K562 (cell line): Measurements from ENCODE around the gene DGKA. TPM values are rescaled to one million over a fixed set of nuclear protein-coding genes. Genes with fewer than 3 reads are reported as not detected.

Experiments used
- ATAC-seq: fragments of 200-7000 bp; cut with Tn5 transposase; 3 replicates; pipeline ENCODE4 v1.9.1; 2020; ENCODE audit warnings: moderate library complexity
- BruUV-seq: library from RNA; stranded (reverse); fragments of 400-500 nt; replicated peaks from 2 replicates; lab custom pipeline; 2021; lab: Mats Ljungman, UMichigan
- CTCF ChIA-PET: fragments of 300-600 bp; formaldehyde crosslinking; extraction: SDS; loops from one replicate; lab custom pipeline; 2021; ENCODE audit warnings: low intra/inter-chr PET ratio; lab: Yijun Ruan, JAX
- POLR2A ChIA-PET: fragments of 300-600, 350-650 bp; sonication (Branson Sonifier 250); formaldehyde crosslinking; extraction: SDS; loops from one replicate; lab custom pipeline; 2021; ENCODE audit warnings: antibody characterized with exemption, inconsistent platforms; lab: Yijun Ruan, JAX
- DNase-seq, 4 experiments: peaks; one replicate each; pipeline versions ENCODE4 v3.0.0 to v3.0.0-alpha.2; 2011 to 2018; ENCODE audit warnings: low spot score in 3 of 4, mixed read lengths in 3 of 4; ENCODE audit errors: extremely low read depth in 1 of 4
- FAIRE-seq: peaks from 2 replicates; lab custom pipeline; 2011; peaks lifted over from hg19 to GRCh38; lab: Jason Lieb, UNC
- H2AFZ ChIP-seq: 2 replicates; pipeline ENCODE4 v1.6.0; 2011; ENCODE audit warnings: low read depth, low read length, control low read depth, inconsistent platforms
- H3K27ac ChIP-seq: fragments of 200-600 bp; 3 replicates; pipeline ENCODE4 v1.8.0; 2011; ENCODE audit warnings: low read depth, mild to moderate bottlenecking, control low read depth, inconsistent platforms, low read length, moderate library complexity, mixed read lengths; ENCODE audit errors: extremely low read depth
- H3K27me3 ChIP-seq, 2 experiments: fragments of 300-600 bp in 1 of 2; 2 replicates in 1 of 2; 3 replicates in 1 of 2; pipeline versions ENCODE4 v1.6.0 to v1.8.0; 2011; ENCODE audit warnings: inconsistent platforms in 2 of 2, low read length in 2 of 2, mild to moderate bottlenecking in 1 of 2, mixed read lengths in 1 of 2, moderate library complexity in 1 of 2; ENCODE audit not compliant: control insufficient read depth in 2 of 2, insufficient read depth in 2 of 2
- H3K36me3 ChIP-seq: fragments of 300-600 bp; 3 replicates; pipeline ENCODE4 v1.8.0; 2011; ENCODE audit warnings: mild to moderate bottlenecking, low read length, inconsistent platforms; ENCODE audit not compliant: control insufficient read depth, insufficient read depth
- H3K4me1 ChIP-seq, 2 experiments: fragments of 200-600 bp in 1 of 2; replicated peaks in 1 of 2; 2 replicates in 1 of 2; 3 replicates in 1 of 2; pipeline versions ENCODE4 v1.5.1 to v1.8.0; 2011; ENCODE audit warnings: inconsistent platforms in 2 of 2, low read length in 2 of 2, mild to moderate bottlenecking in 1 of 2, mixed read lengths in 1 of 2, moderate library complexity in 1 of 2; ENCODE audit not compliant: control insufficient read depth in 2 of 2, insufficient read depth in 2 of 2
- H3K4me2 ChIP-seq: 2 replicates; pipeline ENCODE4 v1.6.1; 2011; ENCODE audit warnings: low read length, control low read depth, inconsistent platforms, mixed read lengths; ENCODE audit not compliant: insufficient read depth
- H3K4me3 ChIP-seq: fragments of 200-600 bp; sonication (generic), shearing (Covaris generic); 2 replicates; pipeline ENCODE4 v1.5.1; 2016; ENCODE audit warnings: control low read depth, inconsistent platforms
- H3K79me2 ChIP-seq: fragments of 200-600 bp; 3 replicates; pipeline ENCODE4 v1.8.0; 2011; ENCODE audit warnings: low read length, inconsistent platforms; ENCODE audit not compliant: control insufficient read depth, insufficient read depth
- H3K9ac ChIP-seq, 2 experiments: 2 replicates each; pipeline versions ENCODE4 v1.6.0 to v1.6.1; 2011; ENCODE audit warnings: low read depth in 2 of 2, low read length in 2 of 2, control low read depth in 1 of 2, inconsistent platforms in 1 of 2, mild to moderate bottlenecking in 1 of 2, mixed read lengths in 1 of 2; ENCODE audit not compliant: insufficient read depth in 1 of 2
- H3K9me1 ChIP-seq: one replicate; pipeline ENCODE4 v1.6.0; 2011; ENCODE audit warnings: inconsistent platforms, mild to moderate bottlenecking, low read length, moderate library complexity; ENCODE audit not compliant: control insufficient read depth, insufficient read depth
- H3K9me3 ChIP-seq: replicated peaks from 2 replicates; pipeline ENCODE4 v1.5.1; 2011; ENCODE audit warnings: low read depth, low read length, inconsistent platforms; ENCODE audit not compliant: control insufficient read depth, insufficient read depth
- H4K20me1 ChIP-seq: replicated peaks from 2 replicates; pipeline ENCODE4 v1.6.1; 2011; ENCODE audit warnings: low read length, inconsistent platforms, mixed read lengths; ENCODE audit not compliant: control insufficient read depth, insufficient read depth
- ARID1B ChIP-seq: fragments of 450-650 bp; IDR thresholded peaks from 2 replicates; pipeline ENCODE4 v1.6.1; 2016; ENCODE audit warnings: antibody characterized with exemption, mild to moderate bottlenecking, inconsistent platforms
- CBFA2T2 ChIP-seq: fragments of 450-650 bp; conservative IDR thresholded peaks from 2 replicates; pipeline ENCODE4 v1.6.1; 2017; ENCODE audit warnings: mild to moderate bottlenecking
- CEBPG ChIP-seq, 3 experiments: fragments of 200-800 bp in 1 of 3; sonication (Bioruptor generic) in 1 of 3; sonication (generic) in 1 of 3; formaldehyde crosslinking in 1 of 3; IDR thresholded peaks in 2 of 3; conservative IDR thresholded peaks in 1 of 3; 2 replicates each; pipeline versions ENCODE4 v1.6.1 to v1.8.0; 2016 to 2022; ENCODE audit warnings: missing compliant biosample characterization in 2 of 3, missing genetic modification characterization in 2 of 3, mild to moderate bottlenecking in 1 of 3, missing genetic modification reagents in 1 of 3
- KDM1A ChIP-seq, 2 experiments: fragments of 450-650 bp; IDR thresholded peaks; 2 replicates each; pipeline ENCODE4 v1.6.1; 2016; ENCODE audit warnings: mild to moderate bottlenecking in 2 of 2
- MEIS2 ChIP-seq: fragments of 450-650 bp; IDR thresholded peaks from 2 replicates; pipeline ENCODE4 v1.6.1; 2014; ENCODE audit warnings: mild to moderate bottlenecking; ENCODE audit not compliant: partially characterized antibody
- POU5F1 ChIP-seq: fragments of 150-350 bp; IDR thresholded peaks from 2 replicates; pipeline ENCODE4 v1.6.1; 2014; ENCODE audit warnings: borderline replicate concordance, low read length, low read depth, mild to moderate bottlenecking; ENCODE audit not compliant: partially characterized antibody
- SMARCC2 ChIP-seq: fragments of 450-650 bp; IDR thresholded peaks from 2 replicates; pipeline ENCODE4 v1.6.1; 2017; ENCODE audit warnings: antibody characterized with exemption, moderate library complexity, mild to moderate bottlenecking, low read depth
- STAT5A ChIP-seq: IDR thresholded peaks from 2 replicates; pipeline ENCODE4 v1.6.1; 2012; ENCODE audit warnings: low read length, inconsistent platforms, borderline replicate concordance
- TAL1 ChIP-seq: fragments of 450-650 bp; IDR thresholded peaks from 2 replicates; pipeline ENCODE4 v1.6.1; 2016; ENCODE audit warnings: mild to moderate bottlenecking
- TCF3 ChIP-seq: sonication (generic); formaldehyde crosslinking; IDR thresholded peaks from 2 replicates; pipeline ENCODE4 v1.4.0; 2020; ENCODE audit warnings: mild to moderate bottlenecking, missing genetic modification reagents
- TEAD4 ChIP-seq, 2 experiments: sonication (generic) in 1 of 2; formaldehyde crosslinking in 1 of 2; IDR thresholded peaks; 2 replicates each; pipeline versions ENCODE4 v1.6.1 to v1.8.0; 2012 to 2022; ENCODE audit warnings: borderline replicate concordance in 1 of 2, inconsistent platforms in 1 of 2, low read length in 1 of 2, mild to moderate bottlenecking in 1 of 2, missing genetic modification reagents in 1 of 2
- ZNF551 ChIP-seq: fragments of 250-450 bp; sonication (Bioruptor Pico); IDR thresholded peaks from 2 replicates; pipeline ENCODE4 v1.5.0; 2021; ENCODE audit warnings: mild to moderate bottlenecking, moderate library complexity
- WGBS: fragments of 100-300 bp; shearing (Covaris generic); methylation state at CpG from one replicate; pipeline ENCODE4 v1.1.6; 2016; ENCODE audit warnings: low coverage, mixed read lengths; ENCODE audit not compliant: insufficient coverage; ENCODE audit errors: missing lambda C conversion rate; 5-methylcytosine and 5-hydroxymethylcytosine counted together
- in situ Hi-C: fragments of 300-500 bp; cut with MboI; formaldehyde crosslinking; loops from 4 replicates; pipeline ENCODE4 v1.15.0; 2018; ENCODE audit warnings: inconsistent platforms, mixed read lengths
- intact Hi-C: fragments of 100-400 bp; cut with micrococcal nuclease; formaldehyde crosslinking; loops from 2 replicates; pipeline ENCODE4 v1.14.2; 2022
- polyA plus RNA-seq, 8 experiments: library from polyadenylated mRNA; depleted of rRNA in 4 of 8; stranded (reverse) in 5 of 8; unstranded in 3 of 8; fragments of >200 nt; fragmentation: Nextera tagmentation in 2 of 8; fragmentation: Illumina TruSeq in 1 of 8; extraction: Ambion mirVana in 2 of 8; extraction: Trizol in 1 of 8; gene quantifications; 2 replicates each; pipeline versions ENCODE4 v1.2.1 to v1.2.3, GENCODE V29; 2011 to 2014; ENCODE audit warnings: inconsistent platforms in 1 of 8, missing spikeins in 1 of 8
- total RNA-seq, 7 experiments: library from RNA; depleted of rRNA in 6 of 7; stranded (reverse); fragments of >200 nt in 6 of 7; fragmentation: Illumina TruSeq in 2 of 7; extraction: Trizol in 2 of 7; gene quantifications; 2 replicates each; pipeline versions ENCODE4 v1.2.1 to v1.2.3, GENCODE V29; 2011 to 2021; ENCODE audit warnings: low replicate concordance in 1 of 7
- TF ChIP-seq, protein P1 (sequence below), 2 experiments: IDR thresholded peaks in 1 of 2; conservative IDR thresholded peaks in 1 of 2; 2 replicates each; pipeline ENCODE4 v1.6.1; 2016; ENCODE audit warnings: low read depth in 2 of 2, mild to moderate bottlenecking in 1 of 2, missing compliant biosample characterization in 1 of 2, missing genetic modification characterization in 1 of 2, moderate library complexity in 1 of 2
- TF ChIP-seq, protein P2 (sequence below): sonication (generic); formaldehyde crosslinking; IDR thresholded peaks from 2 replicates; pipeline ENCODE4 v1.8.0; 2022; ENCODE audit warnings: mild to moderate bottlenecking, missing genetic modification reagents, borderline replicate concordance
- TF ChIP-seq, protein P3 (sequence below): fragments of 450-650 bp; formaldehyde crosslinking; IDR thresholded peaks from 2 replicates; pipeline ENCODE4 v1.4.0; 2020; ENCODE audit warnings: mild to moderate bottlenecking

DGKA gene
- total and polyA plus RNA-seq, 9 of the 15 experiments (the other 6 are each of a cell fraction or from before 2014, with no cell fraction given), result 3.4 to 12.4 (median 6.2) TPM

DNA sequence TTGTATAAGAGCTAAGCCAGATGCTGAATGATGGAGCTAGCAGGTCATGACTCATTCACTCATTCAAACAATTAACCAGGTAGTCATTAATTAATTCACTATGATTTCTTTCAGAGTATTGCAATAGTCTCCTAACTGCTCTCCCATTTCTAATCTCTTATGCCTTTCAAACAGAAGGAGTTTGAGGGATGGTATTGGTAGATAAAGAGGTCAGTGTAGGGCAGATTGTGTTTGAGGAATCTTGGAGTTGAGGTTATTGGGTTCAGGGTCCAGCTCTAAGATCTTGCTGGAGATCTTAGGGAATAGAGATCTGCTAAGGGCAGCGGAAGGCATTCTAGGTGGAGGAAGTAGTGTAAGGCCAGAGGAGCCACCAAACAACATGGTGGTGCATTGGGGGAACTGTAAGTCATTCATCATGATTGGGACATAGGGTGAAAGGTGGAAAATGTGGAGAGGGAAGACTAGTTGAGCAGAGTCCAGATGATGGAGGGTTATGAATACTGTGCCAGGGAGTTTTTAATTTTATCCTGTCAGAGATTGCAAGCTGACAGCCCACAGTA is 11.7 kb downstream of the DGKA start:
- intact Hi-C loops, result no loop called here
- 13% methylated on average over 1 of the region's 1 CpG for whole genome bisulfite sequencing
- TF ChIP-seq TEAD4 (IDR thresholded peaks at IDR 0.05; ENCODE audit: low read length) (peak; percentile 43; the same call in 1 of the 2 replicates), TEAD4 (CRISPR knock-in tag; IDR thresholded peaks at IDR 0.05; ENCODE audit: borderline replicate concordance) (no peak), CBFA2T2 (peak; percentile 28; the same call in 1 of the 2 replicates), STAT5A (no peak), ZNF551 (CRISPR knock-in tag) (no peak), KDM1A (IDR thresholded peaks at IDR 0.05) (peak; percentile 39 to 65; a peak in 3 of 4 replicates), TAL1 (peak; percentile 71), ARID1B (peak; percentile 48; the same call in 1 of the 2 replicates), POU5F1 (no peak), MEIS2 (peak; percentile 49), TCF3 (peak; percentile 46), CEBPG (CRISPR knock-in tag; IDR thresholded peaks at IDR 0.05) (peak; percentile 36; the same call in 1 of the 2 replicates), CEBPG (tag; conservative IDR thresholded peaks at IDR 0.05 in 1 of 2, IDR thresholded peaks at IDR 0.05 in 1 of 2) (no peak), SMARCC2 (no peak)
- TF ChIP-seq, protein P1, sequence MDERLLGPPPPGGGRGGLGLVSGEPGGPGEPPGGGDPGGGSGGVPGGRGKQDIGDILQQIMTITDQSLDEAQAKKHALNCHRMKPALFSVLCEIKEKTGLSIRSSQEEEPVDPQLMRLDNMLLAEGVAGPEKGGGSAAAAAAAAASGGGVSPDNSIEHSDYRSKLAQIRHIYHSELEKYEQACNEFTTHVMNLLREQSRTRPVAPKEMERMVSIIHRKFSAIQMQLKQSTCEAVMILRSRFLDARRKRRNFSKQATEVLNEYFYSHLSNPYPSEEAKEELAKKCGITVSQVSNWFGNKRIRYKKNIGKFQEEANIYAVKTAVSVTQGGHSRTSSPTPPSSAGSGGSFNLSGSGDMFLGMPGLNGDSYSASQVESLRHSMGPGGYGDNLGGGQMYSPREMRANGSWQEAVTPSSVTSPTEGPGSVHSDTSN (CRISPR knock-in tag; IDR thresholded peaks at IDR 0.05; ENCODE audit: low read depth), result no peak
- TF ChIP-seq, protein P1 (tag; conservative IDR thresholded peaks at IDR 0.05; ENCODE audit: low read depth), result peak; percentile 66
- TF ChIP-seq, protein P2, sequence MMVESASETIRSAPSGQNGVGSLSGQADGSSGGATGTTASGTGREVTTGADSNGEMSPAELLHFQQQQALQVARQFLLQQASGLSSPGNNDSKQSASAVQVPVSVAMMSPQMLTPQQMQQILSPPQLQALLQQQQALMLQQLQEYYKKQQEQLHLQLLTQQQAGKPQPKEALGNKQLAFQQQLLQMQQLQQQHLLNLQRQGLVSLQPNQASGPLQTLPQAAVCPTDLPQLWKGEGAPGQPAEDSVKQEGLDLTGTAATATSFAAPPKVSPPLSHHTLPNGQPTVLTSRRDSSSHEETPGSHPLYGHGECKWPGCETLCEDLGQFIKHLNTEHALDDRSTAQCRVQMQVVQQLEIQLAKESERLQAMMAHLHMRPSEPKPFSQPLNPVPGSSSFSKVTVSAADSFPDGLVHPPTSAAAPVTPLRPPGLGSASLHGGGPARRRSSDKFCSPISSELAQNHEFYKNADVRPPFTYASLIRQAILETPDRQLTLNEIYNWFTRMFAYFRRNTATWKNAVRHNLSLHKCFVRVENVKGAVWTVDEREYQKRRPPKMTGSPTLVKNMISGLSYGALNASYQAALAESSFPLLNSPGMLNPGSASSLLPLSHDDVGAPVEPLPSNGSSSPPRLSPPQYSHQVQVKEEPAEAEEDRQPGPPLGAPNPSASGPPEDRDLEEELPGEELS (CRISPR knock-in tag), result no peak
- TF ChIP-seq, protein P3, sequence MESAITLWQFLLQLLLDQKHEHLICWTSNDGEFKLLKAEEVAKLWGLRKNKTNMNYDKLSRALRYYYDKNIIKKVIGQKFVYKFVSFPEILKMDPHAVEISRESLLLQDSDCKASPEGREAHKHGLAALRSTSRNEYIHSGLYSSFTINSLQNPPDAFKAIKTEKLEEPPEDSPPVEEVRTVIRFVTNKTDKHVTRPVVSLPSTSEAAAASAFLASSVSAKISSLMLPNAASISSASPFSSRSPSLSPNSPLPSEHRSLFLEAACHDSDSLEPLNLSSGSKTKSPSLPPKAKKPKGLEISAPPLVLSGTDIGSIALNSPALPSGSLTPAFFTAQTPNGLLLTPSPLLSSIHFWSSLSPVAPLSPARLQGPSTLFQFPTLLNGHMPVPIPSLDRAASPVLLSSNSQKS (CRISPR knock-in tag), result no peak

More for the DNA sequence above, 11.7 kb downstream of the DGKA start:
- H3K4me3 ChIP-seq, result no peak overlapping the region
- no TSS peak for BruUV-seq
- H4K20me1 ChIP-seq, result no peaks in the 10 kb centered on the region
- no peak overlapping the region for H3K27ac ChIP-seq
- in situ Hi-C loops, result loop anchor here (5.0 kb wide), 1 partner anchor 205 kb away; no protein-coding TSS in a partner anchor
- H3K36me3 ChIP-seq, result no peaks in the 10 kb centered on the region
- ATAC-seq (no peak), DNase-seq (no peak), FAIRE-seq (no peak)
- ChIA-PET CTCF (no interaction called here), POLR2A (interaction anchor here (0.6 to 1.3 kb wide), 5 partner anchors 11 to 125 kb away, joined by 3 read pairs; partner anchors contain the start of genes ORMDL2, RAB5B and SARNP)
- no peak overlapping the region for H3K9ac ChIP-seq
- H3K4me2 ChIP-seq, result no peak overlapping the region
- no peak overlapping the region for H2AFZ ChIP-seq
- peaks cover 7 to 8% of the 10 kb centered on the region in 2 experiments; a peak in 3 of 5 replicates for H3K4me1 ChIP-seq
- H3K9me3 ChIP-seq, result no peaks in the 10 kb centered on the region
- H3K9me1 ChIP-seq, result no peaks in the 10 kb centered on the region
- no peaks in the 10 kb centered on the region for H3K79me2 ChIP-seq
- no peaks in the 10 kb centered on the region; a peak in 1 of 5 replicates for H3K27me3 ChIP-seq
